SU-DHL-6 (cell line): ENCODE data around the gene LEKR1.

Experiments used
- CTCF ChIP-seq: fragments of 200-600 bp; sonication (generic); IDR thresholded peaks from one replicate; pipeline ENCODE4 v1.5.1; 2017; ENCODE audit warnings: antibody characterized with exemption, mild to moderate bottlenecking, low read length, moderate library complexity; ENCODE audit not compliant: insufficient read depth, poor library complexity, severe bottlenecking
- EZH2phosphoT487 ChIP-seq: fragments of 200-600 bp; sonication (generic), shearing (Covaris generic); conservative IDR thresholded peaks from 2 replicates; pipeline ENCODE4 v1.6.1; 2018; ENCODE audit warnings: mild to moderate bottlenecking, antibody characterized with exemption, low read length, moderate library complexity, mixed read lengths

GRCh38 chr3:156831006-156831405 lies 4.9 kb downstream of the LEKR1 start:
- no peak for TF ChIP-seq CTCF
- TF ChIP-seq EZH2phosphoT487, result no peak
